Chondrocyte (in vitro differentiated cells): ENCODE data around the gene PROSER3. TPM values are rescaled to one million over a fixed set of nuclear protein-coding genes. Genes with fewer than 3 reads are reported as not detected.

Source experiments
- DNase-seq: peaks from one replicate; pipeline ENCODE4 v3.0.0; 2021; ENCODE audit warnings: mixed read lengths, low spot score
- H3K27ac Mint-ChIP-seq: one replicate; pipeline ENCODE4 v1.8.0; 2021; ENCODE audit warnings: mild to moderate bottlenecking, moderate library complexity, mixed read lengths; ENCODE audit not compliant: unreplicated experiment
- H3K27me3 Mint-ChIP-seq: 2 replicates; pipeline ENCODE4 v1.8.0; 2021; ENCODE audit warnings: low read depth, mixed read lengths
- H3K36me3 Mint-ChIP-seq: 2 replicates; pipeline ENCODE4 v1.8.0; 2021; ENCODE audit warnings: low read depth, mixed read lengths
- H3K4me1 Mint-ChIP-seq: 2 replicates; pipeline ENCODE4 v1.8.0; 2021; ENCODE audit warnings: low read depth, mild to moderate bottlenecking, mixed read lengths
- H3K4me3 Mint-ChIP-seq: one replicate; pipeline ENCODE4 v1.8.0; 2021; ENCODE audit warnings: mild to moderate bottlenecking, moderate library complexity, mixed read lengths; ENCODE audit not compliant: unreplicated experiment
- H3K9me3 Mint-ChIP-seq: 2 replicates; pipeline ENCODE4 v1.8.0; 2021; ENCODE audit warnings: low read depth, mixed read lengths
- CTCF ChIP-seq: fragments of 200-600 bp; sonication (generic); IDR thresholded peaks from 2 replicates; pipeline ENCODE4 v1.5.0; 2021; ENCODE audit warnings: antibody characterized with exemption, mild to moderate bottlenecking, moderate library complexity
- long read RNA-seq: library from polyadenylated mRNA; stranded (forward); transcript quantifications from one replicate; pipeline ENCODE4 v2.0.0, GENCODE V29; 2021
- total RNA-seq: library from RNA; stranded (reverse); gene quantifications from 3 replicates; pipeline ENCODE4 v1.2.1, GENCODE V29; 2021

Gene PROSER3
- 17.4 to 24.6 TPM (median 20.3 TPM) in 3 replicates for total RNA-seq
- long read RNA-seq, partial matches to known transcripts = 1 of 1 reads
- long read RNA-seq, other reads (novel, unspliced or antisense) = 0 of 1 reads

GRCh38 chr19:35757749-35758608 is at the start of gene PROSER3:
TSS of gene PROSER3 (plus strand) at chr19:35758176. CDS start at chr19:35758216, 40 bp downstream.
- peak within 1 kb of the TSS; percentile 86 for H3K4me3 Mint-ChIP-seq
- no peak for DNase-seq
- no peaks in the 10 kb centered on the region for H3K9me3 Mint-ChIP-seq
- peak within 1 kb of the TSS; percentile 98 for H3K27ac Mint-ChIP-seq
- H3K27me3 Mint-ChIP-seq = no peaks in the 10 kb centered on the region
- H3K36me3 Mint-ChIP-seq = peaks cover 12% of the 10 kb centered on the region
- peaks cover 43% of the 10 kb centered on the region for H3K4me1 Mint-ChIP-seq
- no peak for TF ChIP-seq CTCF

- peaks cover 4% of the 10 kb centered on the region for H3K4me1 Mint-ChIP-seq
- no peak overlapping the region for H3K4me3 Mint-ChIP-seq
- no peak overlapping the region for H3K27ac Mint-ChIP-seq
- H3K36me3 Mint-ChIP-seq = no peaks in the 10 kb centered on the region
- H3K9me3 Mint-ChIP-seq = no peaks in the 10 kb centered on the region
- TF ChIP-seq CTCF = no peak
- no peaks in the 10 kb centered on the region for H3K27me3 Mint-ChIP-seq
- no peak for DNase-seq
Measured at GRCh38 chr19:35708391-35708790, 49.6 kb upstream of the PROSER3 start.

DNA sequence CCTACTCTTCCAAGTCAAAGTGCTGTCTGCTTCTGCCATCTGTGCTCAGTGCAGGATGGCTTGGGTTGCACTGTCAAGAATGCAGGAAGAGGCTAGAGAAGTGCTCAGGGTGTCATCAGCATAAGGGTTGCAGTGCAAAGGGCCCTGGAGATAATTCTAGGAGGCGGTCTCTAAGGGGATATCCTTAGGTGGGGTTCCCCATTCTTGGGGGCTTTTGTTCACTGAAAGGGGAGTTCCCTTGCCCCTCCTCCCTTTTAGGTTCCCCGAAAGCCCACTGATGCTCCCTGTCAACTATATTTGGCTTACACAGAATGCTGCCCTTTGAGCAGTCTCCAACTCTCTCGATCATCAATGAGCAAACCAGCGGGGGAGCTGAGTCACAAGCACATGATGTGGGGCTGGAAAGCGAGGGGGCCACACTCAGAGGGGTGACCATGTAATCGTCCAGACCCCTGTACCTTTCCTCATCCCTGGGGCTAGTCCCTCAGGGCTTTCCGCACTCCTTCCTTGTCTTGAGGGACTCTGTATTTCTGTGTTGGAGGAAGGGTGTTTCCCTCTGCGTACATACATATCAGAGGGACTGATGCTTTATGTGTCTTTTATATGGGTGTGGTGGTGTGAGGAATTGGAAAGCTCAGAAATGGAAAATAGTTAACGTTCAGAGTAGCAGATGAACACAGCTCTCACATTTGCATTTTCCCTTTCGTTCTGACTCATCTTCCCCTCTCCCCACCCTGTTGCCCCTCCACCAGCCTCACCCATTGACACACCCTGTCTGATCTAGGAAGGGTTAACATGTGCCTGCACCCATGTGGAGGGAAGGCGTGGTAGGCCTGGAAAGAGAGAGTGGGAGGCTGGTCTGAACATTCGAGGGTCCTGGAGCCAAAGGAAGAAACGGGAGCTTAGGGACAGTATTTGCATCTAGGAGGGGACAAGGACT is 46.9 kb upstream of the PROSER3 start:
- no peaks in the 10 kb centered on the region for H3K36me3 Mint-ChIP-seq
- TF ChIP-seq CTCF = no peak
- no peaks in the 10 kb centered on the region for H3K9me3 Mint-ChIP-seq
- H3K4me1 Mint-ChIP-seq = peaks cover 8% of the 10 kb centered on the region
- no peaks in the 10 kb centered on the region for H3K27me3 Mint-ChIP-seq
- DNase-seq = no peak
- H3K4me3 Mint-ChIP-seq = no peak overlapping the region
- H3K27ac Mint-ChIP-seq = no peak overlapping the region

DNA sequence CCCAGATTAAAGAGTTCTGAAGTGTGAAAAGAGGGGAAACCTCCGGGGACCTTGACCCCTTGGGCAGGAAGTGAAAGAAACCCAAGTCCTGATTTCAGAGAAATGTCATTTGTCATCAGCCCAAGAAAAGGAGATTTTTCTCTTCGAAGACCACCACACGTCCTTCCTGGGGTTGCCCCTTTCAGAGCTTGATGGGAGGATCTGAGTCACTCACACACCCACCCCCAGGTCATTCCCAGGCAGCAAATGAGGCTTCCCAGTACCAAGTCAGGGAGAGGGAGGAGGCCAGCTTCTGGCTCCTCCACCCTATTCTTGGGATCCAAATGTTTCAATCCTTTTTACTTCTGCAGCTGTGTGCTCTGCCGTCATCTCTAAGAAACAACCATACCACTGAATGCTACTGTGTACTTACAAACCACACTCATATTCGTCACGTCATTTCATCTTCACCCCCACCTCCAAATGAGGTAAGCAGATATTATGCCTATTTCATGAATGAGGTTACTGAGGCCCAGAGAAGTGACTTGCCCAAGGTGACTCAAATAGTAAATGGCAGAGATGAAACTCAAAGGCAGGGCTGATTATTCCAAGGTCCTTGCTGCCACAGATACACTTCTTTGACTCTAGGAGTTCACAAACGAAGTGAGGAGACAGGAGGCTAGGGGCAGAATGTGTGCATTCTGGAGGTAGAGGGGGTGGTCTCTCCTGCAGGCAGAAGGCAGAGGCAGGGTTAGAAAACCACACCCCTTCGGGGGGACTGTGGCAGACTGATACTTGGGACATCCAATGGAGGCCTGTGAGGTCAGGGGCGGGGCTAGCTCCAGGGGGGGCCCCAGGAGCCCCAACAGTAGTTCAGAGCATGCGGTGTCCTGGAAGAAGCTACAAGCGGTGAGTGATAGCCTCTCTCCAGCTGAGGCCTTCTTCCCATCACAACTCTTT is 45.1 kb upstream of the PROSER3 start:
- no peaks in the 10 kb centered on the region for H3K36me3 Mint-ChIP-seq
- no peak for TF ChIP-seq CTCF

More for the DNA sequence above, 45.1 kb upstream of the PROSER3 start:
- no peak for DNase-seq
- no peak overlapping the region for H3K27ac Mint-ChIP-seq
- H3K27me3 Mint-ChIP-seq = no peaks in the 10 kb centered on the region
- no peaks in the 10 kb centered on the region for H3K9me3 Mint-ChIP-seq
- no peak overlapping the region for H3K4me3 Mint-ChIP-seq
- H3K4me1 Mint-ChIP-seq = peaks cover 17% of the 10 kb centered on the region
